GM21529 (cell line): ENCODE measurements around the gene PIP4K2A.
"Not testable (repeated sequence)": the region's sequence is repeated elsewhere in the genome, so short reads cannot be mapped to it uniquely, and the experiment has no call there.

ENCODE experiments used
- ATAC-seq: cut with Tn5 transposase; IDR thresholded peaks from one replicate; pipeline ENCODE4 v1.9.1; 2021; ENCODE audit not compliant: unreplicated experiment

Gene PIP4K2A

GRCh38 chr10:22697101-22697500 lies 17.3 kb downstream of the PIP4K2A start:
- no peak for ATAC-seq

DNA sequence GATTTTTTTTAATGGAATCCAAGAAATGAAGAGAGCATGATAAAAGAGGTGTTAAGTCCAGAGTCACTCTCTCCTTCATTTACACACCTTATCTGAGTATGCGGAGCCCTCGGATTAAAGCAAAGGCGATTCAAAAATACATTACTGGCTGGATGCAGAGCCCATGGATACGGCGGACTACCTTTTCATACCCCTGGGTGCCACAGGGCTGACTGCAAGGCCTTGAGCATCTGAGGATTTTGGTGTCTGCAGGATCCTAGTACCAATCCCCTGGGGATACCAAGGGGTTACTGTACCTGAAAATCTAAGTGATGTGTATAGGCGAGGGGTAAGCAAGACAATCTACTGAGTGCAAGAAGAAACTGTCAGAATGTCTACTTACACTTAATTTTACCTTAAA lies 20.5 kb downstream of the PIP4K2A start:
- ATAC-seq, result no peak

- peak; percentile 47 for ATAC-seq
These were observed 21.0 kb downstream of the PIP4K2A start for GRCh38 chr10:22693371-22693784.

DNA sequence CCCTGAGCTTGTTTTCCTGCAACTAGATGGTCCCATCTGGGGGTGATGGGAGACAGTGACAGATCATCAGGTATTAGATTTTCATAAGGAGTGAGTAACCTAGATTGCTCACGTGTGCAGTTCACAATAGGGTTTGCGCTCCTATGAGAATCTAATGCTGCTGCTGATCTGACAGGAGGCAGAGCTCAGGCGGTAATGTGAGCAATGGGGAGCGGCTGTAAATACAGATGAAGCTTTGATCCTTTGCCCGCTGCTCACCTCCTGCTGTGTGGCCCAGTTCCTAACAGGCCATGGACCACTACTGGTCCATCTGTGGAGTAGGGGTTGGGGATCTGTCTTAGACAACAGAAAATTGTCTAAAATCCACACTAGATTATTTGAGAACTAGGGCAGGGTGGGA lies 22.3 kb downstream of the PIP4K2A start:
- not testable (repeated sequence) for ATAC-seq

DNA sequence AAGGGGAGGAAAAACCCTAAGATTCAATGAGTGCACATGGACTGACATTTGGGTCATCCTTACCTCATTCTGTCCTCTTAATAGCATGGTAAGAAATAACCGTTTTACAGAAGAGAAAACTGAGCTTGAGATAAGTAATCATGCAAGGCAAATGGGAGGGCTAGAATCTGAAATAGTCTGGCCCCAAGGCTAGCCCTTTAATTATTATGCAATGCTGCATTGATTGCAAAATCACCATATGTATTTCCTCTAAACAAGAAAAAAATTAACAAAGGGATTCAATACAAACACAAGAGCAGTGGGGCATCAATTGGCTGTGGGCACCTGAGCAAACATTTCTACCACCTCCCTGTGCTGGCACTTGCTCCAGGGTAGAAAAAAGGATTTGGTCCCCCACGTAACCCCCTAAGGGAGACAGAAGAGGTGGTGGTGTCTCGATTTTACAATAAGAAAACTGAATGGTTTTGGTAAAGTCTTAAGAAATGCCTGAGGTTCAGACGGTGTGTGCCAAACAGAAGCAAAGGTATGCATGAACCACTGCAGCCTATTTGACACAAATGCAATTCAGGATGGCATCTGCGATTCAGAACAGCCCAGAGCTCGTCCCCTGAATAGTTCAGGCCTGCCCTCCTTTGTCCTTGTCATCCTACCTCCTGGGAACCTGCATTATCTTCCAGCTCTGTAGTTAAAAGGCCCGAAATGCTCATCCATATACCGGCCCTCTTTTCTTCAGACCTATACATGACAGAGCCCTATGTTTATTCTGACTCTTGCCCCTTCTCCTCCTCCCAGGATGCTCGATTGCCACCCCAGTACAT lies 23.6 kb downstream of the PIP4K2A start:
- ATAC-seq, result peak; percentile 41

- ATAC-seq, result no peak
These were observed 24.2 kb downstream of the PIP4K2A start for GRCh38 chr10:22690158-22690557.

GRCh38 chr10:22686347-22686746 lies 28.0 kb downstream of the PIP4K2A start:
- ATAC-seq, result no peak

- ATAC-seq, result no peak
These were observed 28.5 kb downstream of the PIP4K2A start for GRCh38 chr10:22685926-22686325.

GRCh38 chr10:22684699-22685098 lies 29.7 kb downstream of the PIP4K2A start:
- ATAC-seq, result no peak

DNA sequence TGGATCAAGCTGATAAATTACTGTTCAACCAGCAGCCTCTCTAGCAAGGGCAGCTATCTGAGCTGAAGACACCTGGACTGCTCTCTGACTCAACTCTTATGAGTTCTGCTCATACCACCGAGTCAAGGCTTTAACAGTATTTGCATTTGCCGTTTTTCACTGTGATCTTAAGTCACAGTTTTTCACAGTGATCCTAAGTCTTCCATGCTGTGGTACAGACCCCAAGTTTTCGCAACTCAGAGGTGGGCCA lies 31.3 kb downstream of the PIP4K2A start:
- ATAC-seq, result peak; percentile 65

- ATAC-seq, result peak; percentile 25
These were observed 31.9 kb downstream of the PIP4K2A start for GRCh38 chr10:22682237-22683139.

- no peak for ATAC-seq
These were observed 32.6 kb downstream of the PIP4K2A start for GRCh38 chr10:22681783-22682183.

DNA sequence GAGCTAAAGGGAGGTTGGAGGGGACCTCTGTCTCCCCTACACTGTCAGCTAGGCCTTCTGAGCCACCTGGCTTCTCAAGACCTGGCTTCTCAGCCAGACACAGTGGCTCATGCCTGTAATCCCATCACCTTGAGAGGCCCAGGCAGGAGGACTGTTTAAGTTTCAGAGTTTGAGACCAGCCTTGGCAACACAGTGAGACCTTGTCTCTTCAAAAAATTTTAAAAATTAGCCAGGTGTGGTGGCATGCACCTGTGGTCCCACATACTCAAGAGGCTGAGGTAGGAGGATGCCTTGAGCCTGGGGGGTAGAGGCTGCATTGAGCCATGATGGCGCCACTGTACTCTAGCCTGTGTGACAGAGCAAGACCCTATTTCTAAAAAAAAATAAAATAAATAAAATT lies 33.1 kb downstream of the PIP4K2A start:
- no peak for ATAC-seq

GRCh38 chr10:22679608-22680007 lies 34.8 kb downstream of the PIP4K2A start:
- ATAC-seq, result no peak

- ATAC-seq, result no peak
These were observed 37.0 kb downstream of the PIP4K2A start for GRCh38 chr10:22677333-22677732.

DNA sequence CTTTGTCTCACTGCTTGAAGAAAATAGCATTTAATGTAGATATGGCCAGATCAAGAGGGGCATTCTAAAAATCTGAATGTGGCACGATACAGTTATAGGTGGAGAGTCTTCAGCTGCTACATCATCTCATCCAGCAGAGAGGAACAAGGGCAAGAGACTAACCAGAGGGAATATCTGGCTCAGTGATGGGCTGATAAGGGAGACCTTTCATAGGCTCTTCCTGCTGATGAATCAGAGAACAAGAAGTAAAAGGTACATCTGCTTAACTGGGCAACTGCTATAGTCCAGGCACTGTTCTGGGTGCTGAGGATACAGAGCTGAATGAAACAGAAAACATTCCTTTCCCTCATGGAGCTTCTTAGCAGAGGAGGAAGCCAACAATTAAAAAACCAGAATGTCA lies 37.9 kb downstream of the PIP4K2A start:
- ATAC-seq, result no peak

GRCh38 chr10:22674573-22674930 lies 39.8 kb downstream of the PIP4K2A start:
- no peak for ATAC-seq

DNA sequence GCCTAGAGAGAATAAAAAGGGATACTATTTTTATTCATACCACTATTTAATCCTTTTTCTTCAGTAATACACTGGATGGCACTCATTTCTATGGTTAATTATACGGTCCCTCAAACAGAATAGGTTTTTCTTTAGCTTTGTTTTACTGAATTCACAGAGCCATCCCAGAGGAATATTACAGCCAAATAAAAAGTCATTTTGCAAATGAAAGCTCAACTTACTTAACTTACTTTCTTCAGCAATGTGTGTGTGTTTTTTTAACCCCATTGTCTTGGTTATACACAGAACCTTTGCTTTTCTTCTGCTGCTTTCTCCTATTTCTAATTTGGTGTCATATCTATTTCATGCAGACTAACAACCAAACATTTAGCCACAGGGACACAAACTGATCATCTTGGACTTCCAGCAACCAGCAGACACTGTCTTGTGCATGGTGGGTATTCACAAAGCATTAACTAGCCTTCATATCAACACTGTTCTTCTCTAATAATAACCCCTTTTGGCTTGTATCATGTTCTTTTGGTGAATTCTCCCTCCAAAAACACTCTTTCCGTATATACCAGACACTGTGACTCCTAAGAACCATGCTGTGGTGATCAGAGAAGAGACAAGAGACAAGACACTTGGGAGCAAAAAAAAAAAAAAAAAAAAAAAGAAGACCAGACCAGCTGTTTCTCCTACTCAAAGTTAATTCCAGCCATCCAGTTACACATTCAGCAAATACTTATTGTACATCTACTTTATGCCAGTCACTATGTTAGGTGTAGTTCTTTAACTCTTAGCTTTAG lies 40.4 kb downstream of the PIP4K2A start:
- ATAC-seq, result no peak

- ATAC-seq, result no peak
These were observed 41.3 kb downstream of the PIP4K2A start for GRCh38 chr10:22673091-22673392.

GRCh38 chr10:22672319-22673090 lies 41.9 kb downstream of the PIP4K2A start:
- no peak for ATAC-seq

DNA sequence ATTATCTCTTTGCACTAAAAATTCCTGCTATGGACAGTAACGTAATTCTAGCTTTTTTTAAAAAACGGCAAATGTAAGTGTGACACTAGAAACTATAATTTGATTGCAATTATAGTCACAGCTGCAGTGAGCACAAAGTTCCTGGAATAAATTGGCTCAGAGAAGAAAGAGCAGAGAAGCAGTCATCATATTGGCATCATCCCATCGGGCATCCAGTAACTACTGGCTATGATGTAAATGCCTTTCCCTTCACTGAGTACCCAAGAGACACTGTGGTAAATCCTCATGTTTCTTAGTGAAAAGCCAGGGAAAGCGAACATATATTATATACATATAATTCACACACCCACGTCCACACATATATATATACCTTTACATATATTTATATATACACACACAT lies 43.6 kb downstream of the PIP4K2A start:
- no peak for ATAC-seq
